B cell (primary cell): Measurements from ENCODE around the gene IPO4. TPM values are rescaled to one million over a fixed set of nuclear protein-coding genes. Genes with fewer than 3 reads are reported as not detected.
A peak's percentile ranks its signal among the peaks of the same experiment; 100 is the strongest.

Experiments used
- ATAC-seq: fragments of 200-7000 bp; cut with Tn5 transposase; one replicate; pipeline ENCODE4 v1.10.0; 2021; ENCODE audit warnings: low read depth, mild to moderate bottlenecking, moderate number of reproducible peaks, moderate library complexity
- CTCF ChIA-PET: fragments of 350-600 bp; sonication (Branson Sonifier 250); formaldehyde crosslinking; loops from one replicate; lab custom pipeline; 2021; ENCODE audit warnings: antibody characterized with exemption, inconsistent platforms; lab: Charles Lee
- POLR2A ChIA-PET: fragments of 350-600 bp; sonication (Branson Sonifier 250); formaldehyde crosslinking; loops from one replicate; lab custom pipeline; 2021; ENCODE audit warnings: antibody characterized with exemption; lab: Charles Lee
- DNase-seq: peaks from one replicate; pipeline ENCODE4 v3.0.0; 2013
- H2AFZ ChIP-seq: 2 replicates; pipeline ENCODE4 v1.6.1; 2012; ENCODE audit warnings: mild to moderate bottlenecking, low read depth, low read length; ENCODE audit not compliant: insufficient read depth, poor library complexity, severe bottlenecking
- H3K27ac ChIP-seq, 2 donors: 1 replicate in 1 of 2; 2 replicates in 1 of 2; pipeline ENCODE4 v1.5.1; 2012 to 2013; ENCODE audit warnings: low read length in 2 of 2, mild to moderate bottlenecking in 2 of 2, moderate library complexity in 1 of 2
- H3K27me3 ChIP-seq, 4 experiments: fragments of 200-600 bp in 1 of 4; sonication (generic) in 1 of 4; replicated peaks in 1 of 4; 1 replicate in 2 of 4; 2 replicates in 2 of 4; pipeline versions ENCODE4 v1.6.1 to v1.7.0; 2013 to 2016; ENCODE audit warnings: low read length in 3 of 4, mild to moderate bottlenecking in 2 of 4, mixed read lengths in 1 of 4, moderate library complexity in 1 of 4; ENCODE audit not compliant: insufficient read depth in 4 of 4, control insufficient read depth in 3 of 4; ENCODE audit errors: control extremely low read depth in 1 of 4
- H3K36me3 ChIP-seq, 2 experiments: replicated peaks in 1 of 2; 1 replicate in 1 of 2; 2 replicates in 1 of 2; pipeline versions ENCODE4 v1.6.1 to v1.7.1; 2013; ENCODE audit warnings: low read length in 1 of 2; ENCODE audit not compliant: insufficient read depth in 2 of 2, control insufficient read depth in 1 of 2; ENCODE audit errors: control extremely low read depth in 1 of 2, extremely low read depth in 1 of 2
- H3K4me1 ChIP-seq, 2 donors: fragments of 200-600 bp in 1 of 2; sonication (generic) in 1 of 2; 1 replicate in 1 of 2; 2 replicates in 1 of 2; pipeline versions ENCODE4 v1.5.1 to v1.6.1; 2013 to 2017; ENCODE audit warnings: low read length in 2 of 2; ENCODE audit not compliant: control insufficient read depth in 2 of 2, insufficient read depth in 2 of 2
- H3K4me2 ChIP-seq: replicated peaks from 2 replicates; pipeline ENCODE3; 2012; ENCODE audit warnings: mild to moderate bottlenecking, low read depth, low read length; ENCODE audit not compliant: poor library complexity, severe bottlenecking
- H3K4me3 ChIP-seq, 5 experiments: fragments of 200-600 bp in 1 of 5; sonication (generic) in 1 of 5; 1 replicate in 3 of 5; 2 replicates in 2 of 5; pipeline versions ENCODE4 v1.5.1 to v1.7.0; 2011 to 2016; ENCODE audit warnings: low read length in 4 of 5, mild to moderate bottlenecking in 4 of 5, low read depth in 2 of 5, control low read depth in 1 of 5, moderate library complexity in 1 of 5; ENCODE audit not compliant: insufficient read depth in 1 of 5; ENCODE audit errors: control extremely low read depth in 1 of 5, extremely low read depth in 1 of 5
- H3K79me2 ChIP-seq: fragments of 200-600 bp; sonication (generic); one replicate; pipeline ENCODE4 v1.6.0; 2016; ENCODE audit warnings: low read length; ENCODE audit not compliant: control insufficient read depth, insufficient read depth
- H3K9ac ChIP-seq: fragments of 200-600 bp; sonication (generic); 2 replicates; pipeline ENCODE4 v1.6.1; 2017; ENCODE audit warnings: mild to moderate bottlenecking, low read length, moderate library complexity
- H3K9me3 ChIP-seq, 3 donors: one replicate each; pipeline versions ENCODE4 v1.6.1 to v1.7.1; 2013; ENCODE audit warnings: low read length in 2 of 3; ENCODE audit not compliant: control insufficient read depth in 2 of 3, insufficient read depth in 1 of 3; ENCODE audit errors: control extremely low read depth in 1 of 3
- H4K20me1 ChIP-seq: 2 replicates; pipeline ENCODE4 v1.6.0; 2012; ENCODE audit warnings: mild to moderate bottlenecking, low read length; ENCODE audit not compliant: insufficient read depth, control insufficient read depth, poor library complexity, severe bottlenecking
- H3K27ac Mint-ChIP-seq: one replicate; pipeline ENCODE4 v1.8.0; 2021; ENCODE audit warnings: mixed read lengths
- H3K27me3 Mint-ChIP-seq: one replicate; pipeline ENCODE4 v1.8.0; 2021; ENCODE audit warnings: mixed read lengths
- H3K4me1 Mint-ChIP-seq: one replicate; pipeline ENCODE4 v1.8.0; 2021; ENCODE audit warnings: mixed read lengths
- H3K4me3 Mint-ChIP-seq: one replicate; pipeline ENCODE4 v1.8.0; 2021; ENCODE audit warnings: mixed read lengths
- H3K9me3 Mint-ChIP-seq: one replicate; pipeline ENCODE4 v1.8.0; 2022; ENCODE audit warnings: mixed read lengths; ENCODE audit not compliant: insufficient read depth
- CTCF ChIP-seq: fragments of 200-600 bp; IDR thresholded peaks from one replicate; pipeline ENCODE4 v1.8.0; 2022; ENCODE audit warnings: antibody characterized with exemption, mild to moderate bottlenecking
- EZH2 ChIP-seq: IDR thresholded peaks from 2 replicates; pipeline ENCODE4 v1.6.1; 2012; ENCODE audit warnings: borderline replicate concordance, low read depth, mild to moderate bottlenecking, moderate library complexity, low read length; ENCODE audit not compliant: insufficient read depth, poor library complexity, severe bottlenecking
- WGBS: methylation state at CpG from one replicate; pipeline ENCODE4 v1.1.5; 2013; ENCODE audit warnings: missing lambda C conversion rate; ENCODE audit not compliant: insufficient coverage; 5-methylcytosine and 5-hydroxymethylcytosine counted together
- intact Hi-C: fragments of 100-400 bp; cut with micrococcal nuclease; formaldehyde crosslinking; loops from one replicate; pipeline ENCODE4 v1.10.0; 2022
- polyA plus RNA-seq: library from polyadenylated mRNA; depleted of rRNA; stranded (reverse); fragments of >200 nt; gene quantifications from 2 replicates; pipeline ENCODE4 v1.2.3, GENCODE V29; 2012
- total RNA-seq, 2 donors: library from RNA; stranded (reverse); fragments of 120-200 nt in 1 of 2; gene quantifications; 1 replicate in 1 of 2; 2 replicates in 1 of 2; pipeline versions ENCODE4 v1.2.3 to v1.2.4, GENCODE V29; 2013 to 2022

The IPO4 gene
- total and polyA plus RNA-seq, 2 donors (not counting 1 experiment from before 2014, with no cell fraction given): 28.3 to 35.0 TPM

- Mint-ChIP-seq H3K27me3 (no peaks in the 10 kb centered on the region), H3K27ac (peak overlapping the region; percentile 2), H3K9me3 (no peaks in the 10 kb centered on the region), H3K4me1 (peaks cover 76% of the 10 kb centered on the region), H3K4me3 (no peak overlapping the region)
- no peaks in the 10 kb centered on the region for H3K27me3 ChIP-seq
- H4K20me1 ChIP-seq: peaks cover 47% of the 10 kb centered on the region
- H2AFZ ChIP-seq: no peak overlapping the region
- ChIA-PET CTCF (interaction anchor here (0.5 to 3.2 kb wide), 2 partner anchors 60 to 71 kb away, joined by 4 to 10 read pairs; partner anchors contain the start of gene CIDEB), POLR2A (no interaction called here)
- DNase-seq: peak; percentile 21
- intact Hi-C loops: no loop called here
- WGBS: 100% methylated on average over 4 of the region's 6 CpGs
- H3K27ac ChIP-seq: no peak overlapping the region
- H3K36me3 ChIP-seq: peaks cover 2 to 63% of the 10 kb centered on the region in 2 experiments
- H3K4me2 ChIP-seq: no peak overlapping the region
- no peaks in the 10 kb centered on the region for H3K9me3 ChIP-seq
- H3K9ac ChIP-seq: no peak overlapping the region
- peaks cover 42 to 44% of the 10 kb centered on the region in 2 donors for H3K4me1 ChIP-seq
- peaks cover 64% of the 10 kb centered on the region for H3K79me2 ChIP-seq
- H3K4me3 ChIP-seq: no peak overlapping the region
- no peak for ATAC-seq
- TF ChIP-seq EZH2 (no peak), CTCF (no peak)
Observed at GRCh38 chr14:24236689-24237462, 48.3 kb upstream of the IPO4 start.
